Upper lobe of right lung (tissue), 1 donor: ENCODE results near the gene TMEM116. TPM values are rescaled to one million over a fixed set of nuclear protein-coding genes. Genes with fewer than 3 reads are reported as not detected.

ENCODE experiments used
- ATAC-seq: fragments of 200-7000 bp; cut with Tn5 transposase; one replicate; pipeline ENCODE4 v1.9.1; 2020; ENCODE audit warnings: mild to moderate bottlenecking, moderate library complexity
- DNase-seq: peaks from one replicate; pipeline ENCODE4 v3.0.0-alpha.2; 2020
- H3K27ac ChIP-seq: fragments of 200-600 bp; one replicate; pipeline ENCODE4 v1.8.0; 2022
- H3K27me3 ChIP-seq: fragments of 200-600 bp; one replicate; pipeline ENCODE4 v1.8.0; 2022; ENCODE audit warnings: mild to moderate bottlenecking
- H3K36me3 ChIP-seq: fragments of 200-600 bp; one replicate; pipeline ENCODE4 v1.8.0; 2022
- H3K4me1 ChIP-seq: fragments of 200-600 bp; one replicate; pipeline ENCODE4 v1.8.0; 2022
- H3K4me3 ChIP-seq: fragments of 200-600 bp; one replicate; pipeline ENCODE4 v1.8.0; 2022; ENCODE audit warnings: mild to moderate bottlenecking
- H3K9me3 ChIP-seq: fragments of 200-600 bp; one replicate; pipeline ENCODE4 v1.8.0; 2022
- CTCF ChIP-seq: fragments of 200-600 bp; IDR thresholded peaks from one replicate; pipeline ENCODE4 v1.8.0; 2022; ENCODE audit warnings: antibody characterized with exemption
- intact Hi-C: fragments of 100-400 bp; cut with DNase I; formaldehyde crosslinking; loops from one replicate; pipeline ENCODE4 v1.11.0; 2022
- total RNA-seq: library from RNA; stranded (reverse); fragmentation: NEBNext Ultra II Directional; extraction: Animal tissue kit (Norgen Biotek cat#: 25700); gene quantifications from one replicate; pipeline ENCODE4 v1.2.1, GENCODE V29; 2021
- donor health status: DM: no; HTN: yes; CAD: no; lungs with severe emphysema.

TMEM116 gene
- total RNA-seq, 1 donor from 2014 or later, result 23.4 TPM

- ATAC-seq (no peak), DNase-seq (no peak)
- no peak overlapping the region for H3K27ac ChIP-seq
- no peaks in the 10 kb centered on the region for H3K36me3 ChIP-seq
- intact Hi-C loops, result no loop called here
- H3K4me3 ChIP-seq, result no peak overlapping the region
- TF ChIP-seq CTCF, result no peak
- no peaks in the 10 kb centered on the region for H3K9me3 ChIP-seq
- no peaks in the 10 kb centered on the region for H3K4me1 ChIP-seq
- no peaks in the 10 kb centered on the region for H3K27me3 ChIP-seq
Observed at GRCh38 chr12:111907740-111908139, 105.2 kb downstream of the TMEM116 start.

GRCh38 chr12:111905502-111905901 is 107.5 kb downstream of the TMEM116 start:
- Histone ChIP-seq H3K27ac (no peak overlapping the region), H3K4me3 (no peak overlapping the region), H3K9me3 (no peaks in the 10 kb centered on the region), H3K36me3 (no peaks in the 10 kb centered on the region), H3K27me3 (no peaks in the 10 kb centered on the region), H3K4me1 (no peaks in the 10 kb centered on the region)
- TF ChIP-seq CTCF, result no peak
- DNase-seq (no peak), ATAC-seq (no peak)
- intact Hi-C loops, result no loop called here

- DNase-seq, result no peak
- intact Hi-C loops, result no loop called here
Observed at GRCh38 chr12:111904446-111904975, 108.5 kb downstream of the TMEM116 start.

DNA sequence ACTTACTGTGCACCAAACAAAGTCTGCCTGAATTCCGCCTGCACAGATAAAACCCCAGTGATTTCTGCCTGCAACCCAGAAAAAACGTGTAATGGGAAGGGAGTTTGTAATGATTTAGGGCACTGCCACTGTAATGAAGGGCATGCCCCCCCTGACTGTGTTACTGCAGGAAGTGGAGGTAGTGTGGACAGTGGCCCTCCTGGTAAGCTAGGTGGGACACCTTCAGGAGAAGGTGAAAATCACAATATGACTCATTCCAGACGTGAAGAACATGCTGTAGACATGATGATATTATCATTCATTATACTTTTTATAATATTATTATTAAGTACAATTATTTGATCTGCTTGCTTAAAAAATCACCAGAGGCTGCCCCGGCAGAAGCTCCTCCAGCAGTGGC is 111.8 kb downstream of the TMEM116 start:
- Histone ChIP-seq H3K9me3 (no peaks in the 10 kb centered on the region), H3K36me3 (peaks cover 14% of the 10 kb centered on the region), H3K27me3 (no peaks in the 10 kb centered on the region), H3K4me3 (no peak overlapping the region), H3K27ac (no peak overlapping the region), H3K4me1 (no peaks in the 10 kb centered on the region)
- DNase-seq (no peak), ATAC-seq (no peak)
- no peak for TF ChIP-seq CTCF
- intact Hi-C loops, result no loop called here

More at GRCh38 chr12:111904446-111904975, 108.5 kb downstream of the TMEM116 start:
- Histone ChIP-seq H3K4me1 (no peaks in the 10 kb centered on the region), H3K4me3 (no peak overlapping the region), H3K27me3 (no peaks in the 10 kb centered on the region), H3K36me3 (peaks cover 2% of the 10 kb centered on the region), H3K9me3 (no peaks in the 10 kb centered on the region), H3K27ac (no peak overlapping the region)
- no peak for TF ChIP-seq CTCF
- ATAC-seq, result no peak

- Histone ChIP-seq H3K27me3 (no peaks in the 10 kb centered on the region), H3K4me3 (no peak overlapping the region), H3K9me3 (no peaks in the 10 kb centered on the region), H3K27ac (no peak overlapping the region), H3K4me1 (no peaks in the 10 kb centered on the region), H3K36me3 (peaks cover 72% of the 10 kb centered on the region)
- DNase-seq (no peak), ATAC-seq (no peak)
- intact Hi-C loops, result no loop called here
- TF ChIP-seq CTCF, result no peak
Observed at GRCh38 chr12:111894556-111894955, 118.4 kb downstream of the TMEM116 start.

DNA sequence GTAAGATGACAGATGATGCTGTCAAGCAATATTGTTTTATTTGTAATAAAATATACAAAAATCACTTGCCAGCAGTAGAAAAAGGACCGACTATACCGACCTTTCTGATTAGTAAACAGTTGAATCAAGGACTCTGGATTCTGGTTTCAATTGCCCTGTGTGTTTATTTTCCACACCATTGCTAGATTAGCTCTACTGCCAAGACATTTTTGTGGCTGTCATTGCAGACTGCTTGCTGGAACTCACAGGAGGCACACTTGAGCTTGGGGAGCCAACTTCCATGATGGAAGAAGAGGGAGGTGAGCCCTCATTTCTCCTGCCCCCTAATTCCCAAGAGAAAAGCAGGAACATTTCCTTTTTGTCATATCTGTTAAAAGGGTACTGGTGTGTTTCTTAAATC is 119.7 kb downstream of the TMEM116 start:
- ATAC-seq (no peak), DNase-seq (no peak)
- no peaks in the 10 kb centered on the region for H3K9me3 ChIP-seq
- intact Hi-C loops, result no loop called here
- no peak overlapping the region for H3K27ac ChIP-seq
- H3K27me3 ChIP-seq, result no peaks in the 10 kb centered on the region
- H3K4me1 ChIP-seq, result no peaks in the 10 kb centered on the region
- H3K4me3 ChIP-seq, result no peak overlapping the region
- peaks cover 77% of the 10 kb centered on the region for H3K36me3 ChIP-seq
- no peak for TF ChIP-seq CTCF
